Cardiac fibroblast (primary cell): ENCODE results near the gene ADAMTS15.

ENCODE experiments used
- DNase-seq, 2 donors: peaks; one replicate each; pipeline versions ENCODE4 v3.0.0 to v3.0.0-alpha.2; 2010; ENCODE audit warnings: low read depth in 2 of 2
- H3K4me3 ChIP-seq, 2 donors: replicated peaks in 1 of 2; 1 replicate in 1 of 2; 2 replicates in 1 of 2; pipeline ENCODE4 v1.5.1; 2011; ENCODE audit warnings: low read depth in 2 of 2, low read length in 2 of 2, mild to moderate bottlenecking in 2 of 2, moderate library complexity in 1 of 2
- TF ChIP-seq, protein P1 (sequence below): IDR thresholded peaks from one replicate; pipeline ENCODE4 v1.5.1; 2011; ENCODE audit warnings: low read depth, mild to moderate bottlenecking, low read length, inconsistent platforms

The ADAMTS15 gene

DNA sequence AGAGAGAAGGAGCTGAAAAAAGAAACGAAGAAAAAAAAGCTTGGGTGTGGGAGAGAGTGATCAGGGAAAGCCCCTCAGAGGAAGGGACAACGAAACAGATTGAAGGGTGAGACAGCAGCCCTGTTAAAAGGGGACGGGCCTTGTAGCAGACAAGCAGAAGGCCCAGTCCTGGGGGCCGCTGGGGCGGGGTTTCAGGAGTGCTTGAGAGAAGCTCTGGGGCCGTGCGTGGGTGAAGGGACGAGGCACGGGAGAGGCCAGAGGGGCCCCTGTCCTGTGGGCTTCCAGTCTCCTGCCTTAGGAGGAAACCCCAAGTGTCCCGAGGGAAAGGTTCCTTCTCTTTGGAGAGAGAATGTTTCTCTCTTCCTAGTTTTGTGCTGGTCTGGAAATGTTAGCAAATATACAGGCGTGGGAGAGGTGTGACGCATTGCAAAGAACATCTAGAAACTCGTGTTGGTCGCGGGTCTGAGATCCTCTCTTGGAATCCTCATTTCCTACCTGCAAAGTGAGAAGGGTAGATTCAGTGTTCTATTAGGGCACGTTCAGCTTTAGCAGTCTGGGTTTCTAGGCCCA is 28.6 kb downstream of the ADAMTS15 start:
- DNase-seq = no peak
- TF ChIP-seq, protein P1, sequence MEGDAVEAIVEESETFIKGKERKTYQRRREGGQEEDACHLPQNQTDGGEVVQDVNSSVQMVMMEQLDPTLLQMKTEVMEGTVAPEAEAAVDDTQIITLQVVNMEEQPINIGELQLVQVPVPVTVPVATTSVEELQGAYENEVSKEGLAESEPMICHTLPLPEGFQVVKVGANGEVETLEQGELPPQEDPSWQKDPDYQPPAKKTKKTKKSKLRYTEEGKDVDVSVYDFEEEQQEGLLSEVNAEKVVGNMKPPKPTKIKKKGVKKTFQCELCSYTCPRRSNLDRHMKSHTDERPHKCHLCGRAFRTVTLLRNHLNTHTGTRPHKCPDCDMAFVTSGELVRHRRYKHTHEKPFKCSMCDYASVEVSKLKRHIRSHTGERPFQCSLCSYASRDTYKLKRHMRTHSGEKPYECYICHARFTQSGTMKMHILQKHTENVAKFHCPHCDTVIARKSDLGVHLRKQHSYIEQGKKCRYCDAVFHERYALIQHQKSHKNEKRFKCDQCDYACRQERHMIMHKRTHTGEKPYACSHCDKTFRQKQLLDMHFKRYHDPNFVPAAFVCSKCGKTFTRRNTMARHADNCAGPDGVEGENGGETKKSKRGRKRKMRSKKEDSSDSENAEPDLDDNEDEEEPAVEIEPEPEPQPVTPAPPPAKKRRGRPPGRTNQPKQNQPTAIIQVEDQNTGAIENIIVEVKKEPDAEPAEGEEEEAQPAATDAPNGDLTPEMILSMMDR = no peak
- H3K4me3 ChIP-seq = no peak overlapping the region

DNA sequence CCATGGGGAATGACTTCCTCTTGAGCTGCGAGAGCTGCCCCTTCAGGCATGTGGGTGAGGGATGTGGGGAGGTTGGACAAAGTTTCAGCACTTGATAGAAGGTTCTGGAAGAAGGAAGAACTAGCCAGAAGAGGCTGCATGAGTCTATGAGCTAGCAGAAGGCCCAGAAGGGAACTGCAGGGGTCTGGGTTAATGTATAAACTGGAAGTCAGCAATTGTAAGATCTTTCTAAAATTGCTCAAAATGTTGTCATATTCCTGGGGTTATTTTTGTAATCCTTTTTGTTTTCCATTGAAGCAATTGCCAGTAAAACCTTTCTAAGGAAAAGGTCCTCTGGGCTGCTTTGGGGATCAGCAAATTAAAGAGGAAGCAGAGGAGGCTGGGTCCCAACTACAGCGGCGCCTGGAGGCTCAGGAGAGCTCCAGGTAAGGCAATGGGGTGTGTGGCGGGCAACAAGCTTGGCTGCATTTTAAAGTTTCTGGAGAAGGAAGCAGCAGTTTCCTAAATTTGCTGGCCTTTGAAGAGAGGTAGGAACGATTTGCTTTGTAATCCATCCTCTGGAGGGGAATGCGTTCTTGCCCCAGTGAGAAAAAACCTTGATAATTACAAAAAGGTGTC is 29.2 kb downstream of the ADAMTS15 start:
- TF ChIP-seq, protein P1 = no peak
- DNase-seq = peak; percentile 25 to 55
- no peak overlapping the region for H3K4me3 ChIP-seq

DNA sequence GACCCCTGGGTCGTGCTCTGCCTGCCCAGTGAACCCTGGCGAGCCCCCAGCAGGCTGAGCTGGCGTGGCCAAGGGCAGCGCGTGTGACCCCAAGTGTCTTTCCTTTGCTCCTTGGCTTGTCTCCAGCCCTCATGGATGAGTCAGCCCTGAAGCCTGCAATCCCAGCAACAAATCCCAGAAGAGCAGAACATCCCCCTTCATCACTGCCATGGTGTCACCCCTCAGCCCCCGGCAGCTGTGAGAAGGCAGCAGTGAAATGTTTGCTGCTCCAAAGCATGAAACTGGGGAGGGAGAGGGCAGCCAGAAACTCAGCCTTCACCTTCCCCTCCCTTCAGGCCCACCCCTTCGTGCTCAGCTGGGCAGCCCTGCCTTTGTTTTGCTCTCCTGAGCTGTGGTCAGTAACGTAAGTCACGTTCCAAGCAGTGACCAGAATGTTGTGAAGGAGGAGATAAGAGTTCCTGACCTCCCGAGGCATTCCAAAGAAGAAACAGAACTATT is 29.8 kb downstream of the ADAMTS15 start:
- H3K4me3 ChIP-seq = no peak overlapping the region
- TF ChIP-seq, protein P1 = no peak
- DNase-seq = peak; percentile 95 to 97

DNA sequence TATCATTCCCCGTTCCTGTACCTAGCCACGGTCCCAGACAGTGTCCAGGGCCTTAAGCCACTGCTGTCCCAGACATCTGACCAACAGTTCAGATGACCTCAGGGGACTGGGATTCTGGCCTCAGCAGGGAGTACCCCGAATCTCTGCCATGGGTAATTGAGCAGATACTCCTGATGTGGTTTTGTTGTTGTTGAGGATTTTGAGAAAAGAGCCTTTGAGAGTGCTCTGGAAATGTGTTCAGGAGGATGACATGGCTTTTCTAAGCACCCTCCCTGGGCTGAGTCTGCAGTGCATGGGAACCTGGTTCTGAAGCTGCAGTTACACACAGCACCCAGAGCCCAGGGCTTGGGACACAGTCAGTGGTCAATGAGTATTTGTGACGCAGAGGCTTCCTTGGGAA is 30.4 kb downstream of the ADAMTS15 start:
- TF ChIP-seq, protein P1 = no peak
- peak; percentile 28 to 42 for DNase-seq
- no peak overlapping the region for H3K4me3 ChIP-seq

DNA sequence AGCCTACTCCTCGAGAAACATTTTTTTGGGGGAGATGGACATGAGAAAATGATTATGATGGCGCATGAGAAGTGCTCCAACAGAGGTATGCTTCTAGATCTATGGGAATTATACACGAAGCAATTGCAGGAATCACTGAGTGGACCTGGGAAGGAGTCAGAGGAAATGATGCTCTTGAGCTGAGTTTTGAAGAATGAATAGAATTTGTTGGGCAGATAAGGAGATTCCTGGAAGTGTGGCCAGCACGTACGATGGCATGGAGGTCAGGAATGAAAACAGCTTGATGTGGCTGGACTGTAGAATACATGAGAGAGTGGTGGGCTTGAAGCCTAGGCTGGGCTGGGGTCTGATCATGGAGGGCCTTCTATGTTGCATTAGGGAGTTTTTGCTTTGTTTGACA is 31.7 kb downstream of the ADAMTS15 start:
- peak; percentile 70 to 90 for DNase-seq
- no peak overlapping the region for H3K4me3 ChIP-seq
- TF ChIP-seq, protein P1 = no peak

DNA sequence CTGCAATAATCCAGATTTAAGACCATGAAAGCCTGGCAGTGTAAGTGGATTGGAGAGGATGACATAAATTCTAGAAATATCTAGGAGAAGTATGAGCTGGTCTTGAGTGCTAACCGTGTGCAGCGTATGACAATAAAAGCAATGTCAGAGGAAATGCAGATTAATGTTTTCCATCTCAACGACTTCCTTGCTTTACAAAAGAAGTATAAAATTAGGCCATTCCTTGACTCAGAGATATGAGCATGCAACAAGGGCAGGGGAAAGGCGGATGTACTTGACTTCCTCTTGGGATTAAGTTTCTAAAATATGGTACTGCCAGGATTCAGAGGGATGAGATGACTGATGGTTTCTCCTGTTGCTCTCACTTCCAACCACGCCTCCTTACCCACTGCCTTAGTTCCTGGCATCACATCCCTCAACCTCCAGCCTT is 32.3 kb downstream of the ADAMTS15 start:
- TF ChIP-seq, protein P1 = no peak
- DNase-seq = peak; percentile 70 to 72
- no peak overlapping the region for H3K4me3 ChIP-seq
